Transverse colon (tissue), 4 donors: Measurements from ENCODE around the gene CHAC2.

Source experiments
- CTCF ChIP-seq, 5 experiments: fragments of 200-600 bp in 3 of 5; fragments of 450-650 bp in 2 of 5; sonication (generic) in 3 of 5; IDR thresholded peaks; 1 replicate in 2 of 5; 2 replicates in 3 of 5; pipeline ENCODE4 v1.5.1; 2016 to 2017; ENCODE audit warnings: antibody characterized with exemption in 5 of 5, inconsistent platforms in 3 of 5, mild to moderate bottlenecking in 2 of 5, moderate library complexity in 1 of 5
- EP300 ChIP-seq: sonication (generic); formaldehyde crosslinking; IDR thresholded peaks from one replicate; pipeline ENCODE4 v1.6.1; 2017; ENCODE audit warnings: antibody characterized with exemption, low read depth
- POLR2A ChIP-seq: fragments of 450-650 bp; IDR thresholded peaks from one replicate; pipeline ENCODE4 v1.6.1; 2016; ENCODE audit warnings: antibody characterized with exemption, mild to moderate bottlenecking, moderate library complexity
- POLR2AphosphoS5 ChIP-seq, 3 donors: sonication (generic); formaldehyde crosslinking; IDR thresholded peaks; one replicate each; pipeline ENCODE4 v1.6.1; 2016; ENCODE audit warnings: antibody characterized with exemption in 3 of 3

DNA sequence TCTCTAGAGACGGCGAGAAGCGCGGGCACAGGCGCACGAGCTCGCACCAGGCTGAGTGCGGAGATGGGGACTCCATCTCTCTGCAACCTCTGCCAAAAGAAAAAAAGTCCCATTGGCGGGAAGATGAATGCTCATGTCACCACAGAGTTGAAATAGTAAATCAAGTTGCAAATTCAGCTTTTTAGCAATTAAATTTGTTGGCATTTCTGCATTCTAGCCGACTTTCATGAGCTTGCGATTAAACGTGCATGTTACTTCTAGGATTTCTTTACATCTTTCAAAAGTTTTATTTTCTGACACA lies 588 bp downstream of the CHAC2 start:
- no peak for TF ChIP-seq CTCF (IDR thresholded peaks at IDR 0.05)
- no peak for TF ChIP-seq POLR2A
- TF ChIP-seq EP300, result no peak
- no peak for TF ChIP-seq POLR2AphosphoS5 (IDR thresholded peaks at IDR 0.05)
